GM18861 (cell line): ENCODE measurements around the gene ZNF574.

Source experiments
- ATAC-seq: cut with Tn5 transposase; IDR thresholded peaks from one replicate; pipeline ENCODE4 v1.9.1; 2021; ENCODE audit not compliant: unreplicated experiment

Gene ZNF574

GRCh38 chr19:42079886-42080763 lies 4.2 kb downstream of the ZNF574 start:
- ATAC-seq = no peak

GRCh38 chr19:42080764-42081375 lies 4.9 kb downstream of the ZNF574 start:
- ATAC-seq = no peak

GRCh38 chr19:42081584-42082203 lies 5.7 kb downstream of the ZNF574 start:
- no peak for ATAC-seq

GRCh38 chr19:42083537-42083936 lies 7.6 kb downstream of the ZNF574 start:
- ATAC-seq = no peak

- no peak for ATAC-seq
Observed at GRCh38 chr19:42086188-42086736, 10.3 kb downstream of the ZNF574 start.

GRCh38 chr19:42086770-42087550 lies 11.0 kb downstream of the ZNF574 start:
- ATAC-seq = no peak

- no peak for ATAC-seq
Observed at GRCh38 chr19:42088471-42089190, 12.7 kb downstream of the ZNF574 start.

GRCh38 chr19:42089191-42089750 lies 13.3 kb downstream of the ZNF574 start:
- no peak for ATAC-seq

- no peak for ATAC-seq
Observed at GRCh38 chr19:42089772-42090171, 13.8 kb downstream of the ZNF574 start.

GRCh38 chr19:42090672-42091071 lies 14.7 kb downstream of the ZNF574 start:
- ATAC-seq = no peak

GRCh38 chr19:42091300-42091699 lies 15.3 kb downstream of the ZNF574 start:
- ATAC-seq = no peak

- ATAC-seq = no peak
Observed at GRCh38 chr19:42091742-42092141, 15.8 kb downstream of the ZNF574 start.

- ATAC-seq = no peak
Observed at GRCh38 chr19:42092350-42092749, 16.4 kb downstream of the ZNF574 start.

GRCh38 chr19:42093505-42093904 lies 17.5 kb downstream of the ZNF574 start:
- no peak for ATAC-seq

- ATAC-seq = no peak
Observed at GRCh38 chr19:42093926-42094325, 18.0 kb downstream of the ZNF574 start.

GRCh38 chr19:42095142-42095813 lies 19.3 kb downstream of the ZNF574 start:
- ATAC-seq = no peak

GRCh38 chr19:42095814-42096230 lies 19.9 kb downstream of the ZNF574 start:
- no peak for ATAC-seq

GRCh38 chr19:42096255-42096837 lies 20.4 kb downstream of the ZNF574 start:
- no peak for ATAC-seq

- ATAC-seq = no peak
Observed at GRCh38 chr19:42097461-42097860, 21.5 kb downstream of the ZNF574 start.
